Measurements from ENCODE around the gene ZDHHC14.

DNA sequence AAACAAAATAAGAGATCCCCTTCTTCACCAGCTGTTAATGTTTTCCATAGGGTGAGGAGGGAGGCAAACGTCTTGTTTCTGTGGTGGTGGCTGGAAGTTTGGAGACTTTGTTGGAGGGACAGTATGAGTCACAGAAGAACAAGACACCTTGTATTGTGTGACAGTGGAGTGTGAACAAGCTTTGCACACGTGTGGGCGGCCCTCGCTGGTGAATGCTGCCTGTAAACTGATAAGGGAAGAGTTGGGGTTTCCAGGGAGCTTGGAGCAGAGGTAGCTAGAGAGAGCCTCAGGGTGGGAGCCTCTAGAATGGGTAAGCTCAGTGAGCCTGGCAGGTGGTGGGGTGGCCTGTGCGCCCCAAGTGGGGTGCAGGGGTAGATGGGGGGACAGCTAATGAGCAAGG lies 78.3 kb downstream of the ZDHHC14 start:
- TF ChIP-seq, protein P1, sequence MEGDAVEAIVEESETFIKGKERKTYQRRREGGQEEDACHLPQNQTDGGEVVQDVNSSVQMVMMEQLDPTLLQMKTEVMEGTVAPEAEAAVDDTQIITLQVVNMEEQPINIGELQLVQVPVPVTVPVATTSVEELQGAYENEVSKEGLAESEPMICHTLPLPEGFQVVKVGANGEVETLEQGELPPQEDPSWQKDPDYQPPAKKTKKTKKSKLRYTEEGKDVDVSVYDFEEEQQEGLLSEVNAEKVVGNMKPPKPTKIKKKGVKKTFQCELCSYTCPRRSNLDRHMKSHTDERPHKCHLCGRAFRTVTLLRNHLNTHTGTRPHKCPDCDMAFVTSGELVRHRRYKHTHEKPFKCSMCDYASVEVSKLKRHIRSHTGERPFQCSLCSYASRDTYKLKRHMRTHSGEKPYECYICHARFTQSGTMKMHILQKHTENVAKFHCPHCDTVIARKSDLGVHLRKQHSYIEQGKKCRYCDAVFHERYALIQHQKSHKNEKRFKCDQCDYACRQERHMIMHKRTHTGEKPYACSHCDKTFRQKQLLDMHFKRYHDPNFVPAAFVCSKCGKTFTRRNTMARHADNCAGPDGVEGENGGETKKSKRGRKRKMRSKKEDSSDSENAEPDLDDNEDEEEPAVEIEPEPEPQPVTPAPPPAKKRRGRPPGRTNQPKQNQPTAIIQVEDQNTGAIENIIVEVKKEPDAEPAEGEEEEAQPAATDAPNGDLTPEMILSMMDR (IDR thresholded peaks at IDR 0.05), result no peak
- TF ChIP-seq POLR2AphosphoS5 (IDR thresholded peaks at IDR 0.05) (no peak), POLR2A (IDR thresholded peaks at IDR 0.05) (no peak)
